GM04504 (cell line): Measurements from ENCODE around the gene ADIPOR2.
A peak's percentile ranks its signal among the peaks of the same experiment; 100 is the strongest.

ENCODE experiments used
- DNase-seq: peaks from one replicate; pipeline ENCODE4 v3.0.0-alpha.2; 2012; ENCODE audit warnings: low read depth

Gene ADIPOR2

GRCh38 chr12:1799882-1800400 is 109.1 kb downstream of the ADIPOR2 start:
- DNase-seq, result no peak

DNA sequence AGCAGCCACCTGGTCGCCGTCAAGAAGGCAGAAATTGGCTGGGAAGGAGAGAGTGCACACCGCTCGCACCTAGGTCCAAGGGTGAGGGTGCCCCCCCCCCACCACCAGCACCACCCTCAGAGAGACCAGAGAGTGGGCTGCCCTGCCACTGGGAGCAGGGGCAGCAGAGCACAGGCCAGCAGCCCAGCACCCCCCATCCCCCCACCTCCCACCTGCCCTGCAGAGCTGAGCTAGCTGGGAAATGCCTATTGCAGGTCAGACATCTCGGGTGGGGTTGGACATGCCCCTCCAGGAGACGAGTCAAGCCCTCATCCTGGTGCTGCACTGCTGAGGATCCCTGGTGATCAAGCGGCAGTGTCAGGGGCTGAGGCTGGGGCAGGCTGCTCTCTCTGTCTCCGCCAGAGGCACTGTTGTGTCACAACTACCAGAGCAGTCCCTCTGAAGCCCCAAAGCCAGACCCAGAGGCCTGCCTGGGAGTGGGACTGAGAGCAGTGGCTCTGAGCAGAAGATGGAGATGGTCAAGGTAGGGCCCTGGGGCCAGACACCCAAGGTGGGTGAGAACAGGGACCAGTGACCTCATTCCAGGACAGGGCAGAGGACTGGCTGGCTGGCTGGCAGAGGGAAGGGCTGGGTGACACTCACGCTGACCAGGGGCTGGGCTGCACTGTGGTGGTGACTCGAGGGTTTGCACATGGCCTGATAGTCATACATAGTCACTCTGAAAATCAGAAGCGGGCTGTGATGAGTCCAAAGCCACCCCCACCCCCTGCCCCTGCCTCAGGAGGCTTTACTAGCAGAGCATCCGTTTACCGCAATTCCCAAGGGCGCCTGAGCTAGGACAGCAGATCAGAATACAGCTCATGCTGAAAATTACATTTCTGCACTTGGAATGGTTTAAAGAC is 109.8 kb downstream of the ADIPOR2 start:
- DNase-seq, result no peak

GRCh38 chr12:1801303-1801975 is 110.6 kb downstream of the ADIPOR2 start:
- DNase-seq, result no peak

DNA sequence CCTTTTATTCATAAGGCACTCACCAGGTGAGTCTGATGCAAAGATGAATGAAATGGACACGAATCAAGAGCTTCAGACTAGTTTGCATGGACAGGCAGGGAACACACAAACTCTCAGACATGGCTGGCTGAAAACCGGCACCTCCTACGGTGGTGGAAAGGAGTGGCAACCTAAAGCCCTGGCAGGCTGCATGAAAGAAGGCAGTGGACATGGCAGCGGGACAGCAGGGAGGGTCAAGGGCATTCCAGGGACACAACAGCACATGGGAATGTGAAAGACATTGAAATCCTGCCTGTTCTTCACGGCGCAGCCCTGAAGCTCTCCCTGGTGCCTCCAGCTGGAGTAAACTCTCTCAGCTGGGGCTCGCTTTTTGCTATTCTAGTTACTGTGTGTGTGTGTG is 112.9 kb downstream of the ADIPOR2 start:
- DNase-seq, result no peak

DNA sequence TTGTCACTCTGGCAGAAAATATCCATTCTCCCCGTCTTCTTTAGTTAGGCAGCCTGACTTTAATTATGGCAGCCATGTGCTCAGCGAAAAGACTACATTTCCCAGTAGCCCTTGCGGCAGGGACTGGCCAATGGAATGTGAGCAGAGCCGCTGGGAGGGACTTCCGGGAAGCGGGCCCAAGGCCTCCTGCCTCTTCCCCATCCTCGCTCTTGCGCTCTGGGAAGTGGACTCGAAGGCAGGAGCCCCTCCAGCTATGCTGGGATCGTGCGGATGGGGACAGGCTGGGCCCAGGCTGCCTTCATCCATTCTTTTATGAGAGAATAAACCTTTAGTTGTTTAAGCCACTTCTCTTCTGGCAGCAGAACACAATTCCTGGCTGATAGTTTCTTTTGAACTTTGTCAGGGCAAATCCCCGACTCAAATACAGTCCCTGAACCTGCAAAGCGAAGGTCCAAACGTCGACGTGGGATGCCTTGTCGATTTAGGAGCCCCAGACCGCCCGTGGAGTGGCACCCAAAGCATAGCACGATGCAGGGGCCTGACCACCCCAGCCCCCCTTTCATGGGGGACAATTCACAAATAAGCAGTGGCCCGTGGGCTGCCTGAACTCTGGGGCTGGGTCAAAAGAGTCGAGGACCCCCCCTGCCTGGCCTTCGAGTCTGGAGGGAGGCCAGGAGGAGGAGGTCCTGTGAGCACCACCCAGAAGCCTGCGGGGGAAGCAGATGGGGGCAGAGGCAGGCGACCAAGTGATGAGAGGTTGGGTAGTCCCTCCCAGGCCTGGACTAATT is 113.9 kb downstream of the ADIPOR2 start:
- DNase-seq, result peak; percentile 74

GRCh38 chr12:1805441-1806081 is 114.7 kb downstream of the ADIPOR2 start:
- DNase-seq, result no peak

DNA sequence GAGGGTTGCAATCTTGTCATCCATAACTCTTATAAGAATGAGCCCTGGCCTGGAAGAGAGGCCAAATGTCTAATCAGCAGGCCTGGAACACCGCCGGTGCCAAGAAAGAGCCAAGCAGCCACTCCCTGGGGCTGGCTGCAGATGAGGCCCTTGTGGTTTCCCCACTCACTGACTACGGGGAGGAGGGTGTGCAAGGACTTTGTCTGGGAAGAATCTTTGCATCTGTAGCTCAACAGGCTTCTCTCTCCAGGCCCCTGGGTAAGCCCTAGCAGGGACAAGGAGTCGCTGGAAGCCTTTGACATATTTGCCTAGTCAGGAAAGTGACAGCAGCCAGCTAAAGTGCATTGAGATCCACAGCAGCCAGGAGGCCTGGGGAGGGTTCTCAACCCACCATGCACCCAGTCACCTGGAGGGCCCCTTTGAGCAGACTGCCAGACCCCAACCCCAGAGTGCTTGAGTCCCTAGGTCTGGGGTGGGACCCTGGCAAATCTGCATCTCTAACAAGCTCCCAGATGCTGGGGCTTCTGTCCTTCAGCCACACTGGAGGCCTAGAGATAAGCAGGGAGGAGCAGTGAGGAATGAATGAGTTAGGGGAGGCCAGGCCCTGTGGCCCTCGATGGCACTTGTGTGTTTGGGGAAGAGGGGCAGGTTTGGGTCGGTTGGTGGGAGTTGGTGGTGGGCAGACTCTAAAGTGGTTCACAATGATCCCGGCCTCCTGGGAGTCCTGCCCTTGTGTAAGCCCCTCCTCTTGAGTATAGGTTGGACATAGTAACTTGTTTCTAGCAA is 115.6 kb downstream of the ADIPOR2 start:
- peak; percentile 16 for DNase-seq

DNA sequence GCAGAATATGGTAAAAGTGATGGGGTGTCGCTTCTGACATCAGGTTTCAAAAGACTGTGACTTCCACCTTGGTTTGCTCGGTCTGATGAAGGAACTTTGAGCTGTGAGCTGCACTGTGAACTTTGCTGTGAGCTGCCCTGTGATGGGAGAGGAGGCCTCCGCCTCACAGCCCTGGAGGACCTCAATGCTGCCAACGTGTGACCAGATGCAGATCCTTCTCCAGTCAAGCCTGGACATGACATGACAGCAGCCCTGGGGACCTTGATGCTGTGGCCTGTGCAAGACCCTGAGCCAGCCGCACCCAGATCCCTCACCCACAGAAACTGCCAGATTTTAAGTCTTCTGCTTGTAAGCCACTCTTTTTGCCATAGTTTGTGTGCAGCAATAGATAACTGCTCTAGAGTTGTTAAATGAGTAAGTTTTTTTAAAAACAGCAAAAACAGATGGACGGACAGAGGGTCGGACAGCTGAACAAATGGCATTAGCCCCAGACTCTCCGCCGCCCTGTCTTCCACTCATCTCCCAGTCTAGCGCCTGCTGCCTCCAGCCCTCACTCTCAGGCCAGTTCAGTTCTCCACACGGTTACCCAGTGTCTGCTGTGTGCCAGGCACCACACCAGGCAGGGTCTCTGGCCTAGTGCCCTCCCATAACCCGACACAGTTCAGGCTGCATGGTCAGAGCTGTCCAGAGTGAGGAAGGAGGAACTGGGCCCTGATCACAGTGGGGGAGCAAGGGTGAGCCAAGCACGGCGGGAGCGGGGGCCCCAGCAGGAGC is 116.4 kb downstream of the ADIPOR2 start:
- DNase-seq, result no peak

GRCh38 chr12:1808036-1808797 is 117.3 kb downstream of the ADIPOR2 start:
- no peak for DNase-seq

GRCh38 chr12:1808798-1809480 is 118.1 kb downstream of the ADIPOR2 start:
- DNase-seq, result no peak

GRCh38 chr12:1809591-1810190 is 118.8 kb downstream of the ADIPOR2 start:
- no peak for DNase-seq

- no peak for DNase-seq
These were observed 119.5 kb downstream of the ADIPOR2 start for GRCh38 chr12:1810201-1810930.

- DNase-seq, result no peak
These were observed 120.0 kb downstream of the ADIPOR2 start for GRCh38 chr12:1810931-1811280.

DNA sequence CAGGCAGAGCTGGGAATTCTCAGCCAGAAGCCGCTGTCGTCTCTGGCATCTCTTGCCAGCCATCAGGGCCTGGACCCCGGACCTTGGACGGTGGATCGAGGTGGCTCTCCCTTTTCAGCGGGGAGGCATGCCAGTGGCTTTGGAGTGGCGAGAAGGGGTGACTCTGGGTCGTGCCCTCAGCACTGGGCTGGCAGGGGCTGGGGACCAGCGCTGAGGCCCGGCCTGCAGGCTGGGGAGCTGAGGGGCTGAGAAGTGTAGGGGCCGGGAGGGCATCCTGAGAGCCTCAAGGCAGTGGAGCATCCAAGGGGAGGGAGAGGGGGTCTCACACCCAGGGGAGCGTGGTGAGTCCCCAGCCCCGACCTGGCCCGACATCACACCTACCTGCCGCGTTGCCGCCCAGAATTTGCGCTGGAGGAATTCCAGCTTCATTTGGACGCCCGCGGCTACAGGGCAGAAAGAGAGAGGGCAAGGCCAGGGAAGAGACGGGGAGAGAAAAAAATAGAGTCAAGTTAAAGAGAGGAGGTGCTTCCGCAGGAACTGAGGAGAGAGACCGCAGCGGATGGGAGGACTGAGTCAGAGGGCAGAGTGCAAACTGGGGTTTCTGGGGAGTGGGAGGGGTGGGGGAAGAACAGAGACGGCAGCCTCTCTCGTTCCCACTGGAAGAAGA is 120.5 kb downstream of the ADIPOR2 start:
- DNase-seq, result no peak

GRCh38 chr12:1811948-1812291 is 121.0 kb downstream of the ADIPOR2 start:
- DNase-seq, result no peak

- no peak for DNase-seq
These were observed 121.9 kb downstream of the ADIPOR2 start for GRCh38 chr12:1812650-1813302.

GRCh38 chr12:1814266-1814665 is 123.4 kb downstream of the ADIPOR2 start:
- DNase-seq, result no peak
